GM03348 (cell line): ENCODE results near the gene LRRC51.
"Not testable (repeated sequence)": the region's sequence is repeated elsewhere in the genome, so short reads cannot be mapped to it uniquely, and the experiment has no call there.

Source experiments
- DNase-seq: peaks from one replicate; pipeline ENCODE4 v3.0.0; 2012; ENCODE audit warnings: low spot score

The LRRC51 gene

DNA sequence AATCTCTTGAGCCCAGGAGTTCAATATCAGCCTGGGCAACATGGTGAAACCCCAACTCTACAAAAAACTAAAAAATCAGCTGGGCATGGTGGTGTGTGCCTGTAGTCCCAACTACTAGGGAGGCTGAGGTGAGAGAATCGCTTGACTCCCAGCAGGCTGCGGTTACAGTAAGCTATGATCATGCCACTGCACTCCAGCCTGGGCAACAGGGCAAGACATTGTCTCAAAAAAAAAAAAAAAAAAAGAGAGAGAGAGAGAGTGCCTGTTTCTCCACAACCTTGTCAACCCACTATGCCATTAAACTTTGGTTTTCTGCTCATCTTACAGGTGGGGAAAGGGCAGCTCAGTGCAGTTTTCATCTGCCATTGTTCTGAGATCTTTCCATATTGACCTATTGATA, 60.0 kb downstream of the LRRC51 start:
- DNase-seq = no peak

- peak; percentile 83 for DNase-seq
These were observed 60.4 kb downstream of the LRRC51 start for GRCh38 chr11:72141066-72141465.

DNA sequence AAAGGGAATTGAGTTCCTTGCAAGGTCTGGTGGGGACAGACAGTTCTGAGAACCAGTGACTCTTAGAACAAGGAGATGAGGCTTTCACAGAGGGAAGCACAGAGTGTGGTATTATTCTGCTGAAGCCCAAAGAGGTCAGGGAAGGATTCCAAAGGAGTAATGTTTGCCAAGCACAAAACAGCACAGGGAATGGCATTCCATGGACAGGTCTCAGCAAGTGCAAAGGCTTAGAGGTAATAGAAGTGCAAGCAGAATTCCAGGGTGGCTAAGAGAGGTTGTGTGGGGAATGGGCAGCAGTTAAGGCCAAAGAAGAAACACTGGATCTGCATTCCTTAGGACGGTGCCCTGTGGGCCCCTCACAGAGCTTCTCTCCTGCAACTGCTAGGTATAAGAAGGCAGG, 61.4 kb downstream of the LRRC51 start:
- DNase-seq = peak; percentile 9

- DNase-seq = not testable (repeated sequence)
These were observed 61.9 kb downstream of the LRRC51 start for GRCh38 chr11:72142543-72142942.

- DNase-seq = peak; percentile 63
These were observed 64.3 kb downstream of the LRRC51 start for GRCh38 chr11:72144807-72145565.
